Thoracic aorta (tissue), 2 donors: ENCODE results near the gene SOX10. TPM values are rescaled to one million over a fixed set of nuclear protein-coding genes. Genes with fewer than 3 reads are reported as not detected.

Source experiments
- ATAC-seq: fragments of 150-250 bp; one replicate; pipeline ENCODE4 v1.8.0; 2017; ENCODE audit warnings: low read depth; ENCODE audit not compliant: insufficient number of reproducible peaks, low FRiP score
- DNase-seq: peaks from one replicate; pipeline ENCODE4 v3.0.0-alpha.2; 2020; ENCODE audit warnings: low spot score
- H3K27ac ChIP-seq, 2 donors: fragments of 200-600 bp; sonication (generic); 1 replicate in 1 of 2; 2 replicates in 1 of 2; pipeline ENCODE4 v1.5.1; 2016; ENCODE audit warnings: mild to moderate bottlenecking in 2 of 2, moderate library complexity in 2 of 2
- H3K27me3 ChIP-seq: fragments of 200-600 bp; sonication (generic); replicated peaks from 2 replicates; pipeline ENCODE4 v1.6.0; 2016; ENCODE audit warnings: mild to moderate bottlenecking; ENCODE audit not compliant: insufficient read depth
- H3K36me3 ChIP-seq: fragments of 200-600 bp; sonication (generic); one replicate; pipeline ENCODE4 v1.5.1; 2016
- H3K4me1 ChIP-seq, 2 donors: fragments of 200-600 bp; sonication (generic); 1 replicate in 1 of 2; 2 replicates in 1 of 2; pipeline versions ENCODE4 v1.5.1 to v1.6.0; 2016; ENCODE audit warnings: low read depth in 2 of 2, mild to moderate bottlenecking in 1 of 2; ENCODE audit not compliant: control insufficient read depth in 1 of 2
- H3K4me3 ChIP-seq: fragments of 200-600 bp; sonication (generic); 2 replicates; pipeline ENCODE4 v1.5.1; 2016; ENCODE audit warnings: mild to moderate bottlenecking
- H3K9me3 ChIP-seq: fragments of 200-600 bp; sonication (generic); 2 replicates; pipeline ENCODE4 v1.5.1; 2016
- CTCF ChIP-seq: fragments of 200-600 bp; sonication (generic); IDR thresholded peaks from one replicate; pipeline ENCODE4 v1.5.1; 2019; ENCODE audit warnings: antibody characterized with exemption
- total RNA-seq, 2 donors: library from RNA; depleted of rRNA; stranded (reverse); fragments of >200 nt; gene quantifications; one replicate each; pipeline versions ENCODE4 v1.1.0 to v1.2.3, GENCODE V29; 2016

The SOX10 gene
- total RNA-seq, 2 donors from 2014 or later = 0.49 to 0.95 TPM

GRCh38 chr22:37990301-37990700 lies 5.9 kb upstream of the SOX10 start:
- Histone ChIP-seq H3K9me3 (no peaks in the 10 kb centered on the region), H3K36me3 (no peaks in the 10 kb centered on the region), H3K4me3 (no peak overlapping the region), H3K4me1 (no peaks in the 10 kb centered on the region), H3K27me3 (no peaks in the 10 kb centered on the region), H3K27ac (no peak overlapping the region)
- no peak for ATAC-seq
- TF ChIP-seq CTCF = no peak
- no peak for DNase-seq

GRCh38 chr22:37989146-37990045 lies 5.0 kb upstream of the SOX10 start:
- Histone ChIP-seq H3K4me1 (no peaks in the 10 kb centered on the region), H3K9me3 (no peaks in the 10 kb centered on the region), H3K4me3 (no peak overlapping the region), H3K36me3 (no peaks in the 10 kb centered on the region), H3K27me3 (no peaks in the 10 kb centered on the region), H3K27ac (no peak overlapping the region)
- no peak for TF ChIP-seq CTCF
- DNase-seq (no peak), ATAC-seq (no peak)

- ATAC-seq = no peak
Observed at GRCh38 chr22:37986371-37986770, 2.0 kb upstream of the SOX10 start.

GRCh38 chr22:37985751-37986281 lies 1.5 kb upstream of the SOX10 start:
- no peak overlapping the region for H3K4me3 ChIP-seq
- TF ChIP-seq CTCF = no peak
- H3K27me3 ChIP-seq = no peaks in the 10 kb centered on the region
- H3K9me3 ChIP-seq = no peaks in the 10 kb centered on the region
- no peak for DNase-seq
- H3K4me1 ChIP-seq = no peaks in the 10 kb centered on the region
- no peak overlapping the region for H3K27ac ChIP-seq
- ATAC-seq = no peak
- no peaks in the 10 kb centered on the region for H3K36me3 ChIP-seq

More at GRCh38 chr22:37986371-37986770, 2.0 kb upstream of the SOX10 start:
- no peak for DNase-seq
- Histone ChIP-seq H3K9me3 (no peaks in the 10 kb centered on the region), H3K4me1 (no peaks in the 10 kb centered on the region), H3K4me3 (no peak overlapping the region), H3K36me3 (no peaks in the 10 kb centered on the region), H3K27ac (no peak overlapping the region), H3K27me3 (no peaks in the 10 kb centered on the region)
- no peak for TF ChIP-seq CTCF

GRCh38 chr22:37985050-37985585 lies 763 bp upstream of the SOX10 start:
- no peak for ATAC-seq
- Histone ChIP-seq H3K27me3 (no peaks in the 10 kb centered on the region), H3K4me1 (no peaks in the 10 kb centered on the region), H3K4me3 (no peak overlapping the region), H3K36me3 (no peaks in the 10 kb centered on the region), H3K27ac (no peak overlapping the region), H3K9me3 (no peaks in the 10 kb centered on the region)
- DNase-seq = no peak
- TF ChIP-seq CTCF = no peak
